Endothelial cell of umbilical vein (primary cell): Measurements from ENCODE around the gene SLC16A7. TPM values are rescaled to one million over a fixed set of nuclear protein-coding genes. Genes with fewer than 3 reads are reported as not detected.

Experiments used
- BruUV-seq: library from RNA; stranded (reverse); fragments of 400-500 nt; replicated peaks from 2 replicates; lab custom pipeline; 2021; lab: Mats Ljungman, UMichigan
- CTCF ChIA-PET: fragments of 300-600, 350-600 bp; sonication (Branson Sonifier 250); formaldehyde crosslinking; loops from one replicate; lab custom pipeline; 2021; ENCODE audit warnings: antibody characterized with exemption, inconsistent platforms; lab: Charles Lee
- POLR2A ChIA-PET: fragments of 300-600, 350-600 bp; sonication (Branson Sonifier 250); formaldehyde crosslinking; loops from one replicate; lab custom pipeline; 2021; ENCODE audit warnings: antibody characterized with exemption, inconsistent platforms; lab: Charles Lee
- DNase-seq: peaks from one replicate; pipeline ENCODE4 v3.0.0-alpha.2; 2011; ENCODE audit warnings: low read depth, low spot score
- FAIRE-seq: peaks from 2 replicates; lab custom pipeline; 2011; peaks lifted over from hg19 to GRCh38; lab: Jason Lieb, UNC
- H2AFZ ChIP-seq: 2 replicates; pipeline ENCODE4 v1.6.0; 2012; ENCODE audit warnings: low read depth, low read length, control low read depth, inconsistent platforms
- H3K27ac ChIP-seq: 2 replicates; pipeline ENCODE4 v1.5.1; 2011; ENCODE audit warnings: low read depth, mild to moderate bottlenecking, control low read depth, low read length, moderate library complexity; ENCODE audit not compliant: insufficient read depth
- H3K27me3 ChIP-seq, 2 experiments: 2 replicates each; pipeline versions ENCODE4 v1.6.0 to v1.6.1; 2011; ENCODE audit warnings: low read length in 2 of 2, mixed read lengths in 1 of 2; ENCODE audit not compliant: control insufficient read depth in 2 of 2, insufficient read depth in 2 of 2
- H3K36me3 ChIP-seq, 2 experiments: 2 replicates in 1 of 2; 3 replicates in 1 of 2; pipeline ENCODE4 v1.5.1; 2011; ENCODE audit warnings: low read length in 2 of 2, mild to moderate bottlenecking in 1 of 2, moderate library complexity in 1 of 2; ENCODE audit not compliant: control insufficient read depth in 2 of 2, insufficient read depth in 2 of 2; ENCODE audit errors: extremely low read depth in 1 of 2
- H3K4me1 ChIP-seq: 3 replicates; pipeline ENCODE4 v1.5.1; 2011; ENCODE audit warnings: mild to moderate bottlenecking, low read length; ENCODE audit not compliant: control insufficient read depth, insufficient read depth; ENCODE audit errors: extremely low read depth
- H3K4me2 ChIP-seq: 2 replicates; pipeline ENCODE4 v1.6.1; 2011; ENCODE audit warnings: low read length, control low read depth, mixed read lengths; ENCODE audit not compliant: insufficient read depth
- H3K4me3 ChIP-seq, 3 experiments: fragments of 200-600 bp in 1 of 3; sonication (generic), shearing (Covaris generic) in 1 of 3; replicated peaks in 1 of 3; 2 replicates each; pipeline ENCODE4 v1.5.1; 2011 to 2016; ENCODE audit warnings: control low read depth in 3 of 3, low read length in 3 of 3, mild to moderate bottlenecking in 2 of 3, inconsistent platforms in 1 of 3, low read depth in 1 of 3, moderate library complexity in 1 of 3; ENCODE audit not compliant: insufficient read depth in 1 of 3
- H3K79me2 ChIP-seq: 2 replicates; pipeline ENCODE4 v1.6.0; 2012; ENCODE audit warnings: low read length, inconsistent platforms; ENCODE audit not compliant: control insufficient read depth, insufficient read depth
- H3K9ac ChIP-seq: replicated peaks from 2 replicates; pipeline ENCODE3; 2011; ENCODE audit warnings: low read length, control low read depth; ENCODE audit not compliant: insufficient read depth; ENCODE audit errors: extremely low read depth
- H3K9me1 ChIP-seq: replicated peaks from 3 replicates; pipeline ENCODE4 v1.6.0; 2011; ENCODE audit warnings: mild to moderate bottlenecking, low read length; ENCODE audit not compliant: control insufficient read depth, insufficient read depth; ENCODE audit errors: extremely low read depth
- H3K9me3 ChIP-seq: replicated peaks from 2 replicates; pipeline ENCODE4 v1.5.1; 2012; ENCODE audit warnings: low read length, inconsistent platforms; ENCODE audit not compliant: control insufficient read depth, insufficient read depth
- H4K20me1 ChIP-seq: replicated peaks from 2 replicates; pipeline ENCODE3; 2011; ENCODE audit warnings: mild to moderate bottlenecking, low read length; ENCODE audit not compliant: control insufficient read depth, insufficient read depth; ENCODE audit errors: extremely low read depth
- EZH2 ChIP-seq: IDR thresholded peaks from 2 replicates; pipeline ENCODE4 v1.6.1; 2012; ENCODE audit warnings: borderline replicate concordance, low read depth, mild to moderate bottlenecking, moderate library complexity, low read length, inconsistent platforms; ENCODE audit not compliant: severe bottlenecking
- FOS ChIP-seq: IDR thresholded peaks from 2 replicates; pipeline ENCODE4 v1.6.1; 2011; ENCODE audit warnings: mild to moderate bottlenecking, low read length, moderate library complexity, borderline replicate concordance; ENCODE audit not compliant: insufficient read depth
- GATA2 ChIP-seq: IDR thresholded peaks from 2 replicates; pipeline ENCODE4 v1.7.0; 2011; ENCODE audit warnings: low read depth, mild to moderate bottlenecking, moderate library complexity, mixed read lengths, low read length; ENCODE audit not compliant: insufficient read length, insufficient read depth
- JUN ChIP-seq: IDR thresholded peaks from 2 replicates; pipeline ENCODE4 v1.6.1; 2011; ENCODE audit warnings: borderline replicate concordance, low read depth; ENCODE audit not compliant: insufficient read length, insufficient read depth
- MYC ChIP-seq: IDR thresholded peaks from one replicate; pipeline ENCODE4 v1.6.1; 2011; ENCODE audit warnings: mild to moderate bottlenecking, low read depth, low read length
- POLR2A ChIP-seq: IDR thresholded peaks from 2 replicates; pipeline ENCODE4 v1.6.1; 2012; ENCODE audit warnings: low read depth, mild to moderate bottlenecking, control low read depth, low read length
- POLR2AphosphoS5 ChIP-seq: IDR thresholded peaks from 2 replicates; pipeline ENCODE4 v1.6.1; 2012; ENCODE audit warnings: low read depth, mild to moderate bottlenecking, control low read depth, low read length, moderate library complexity; ENCODE audit not compliant: insufficient read depth
- dilution Hi-C: fragments of 300-500 bp; cut with MboI; formaldehyde crosslinking; loops from one replicate; pipeline ENCODE4 v1.15.0; 2019; ENCODE audit warnings: low sequenced_read_pairs; ENCODE audit not compliant: extremely low pct_ligation_motif_present
- intact Hi-C: fragments of 100-400 bp; cut with micrococcal nuclease; formaldehyde crosslinking; loops from one replicate; pipeline ENCODE4 v1.10.0; 2022
- polyA plus RNA-seq, 4 experiments: library from polyadenylated mRNA; depleted of rRNA in 3 of 4; stranded (reverse) in 3 of 4; unstranded in 1 of 4; fragments of >200 nt; gene quantifications; 2 replicates each; pipeline versions ENCODE4 v1.2.1 to v1.2.3, GENCODE V29; 2011 to 2012; ENCODE audit warnings: missing spikeins in 1 of 4
- total RNA-seq: library from RNA; stranded (reverse); gene quantifications from 2 replicates; pipeline ENCODE4 v1.2.3, GENCODE V29; 2021
- TF ChIP-seq, protein P1 (sequence below), 2 donors: IDR thresholded peaks; 1 replicate in 1 of 2; 2 replicates in 1 of 2; pipeline ENCODE4 v1.5.1; 2011; ENCODE audit warnings: low read length in 2 of 2, mild to moderate bottlenecking in 2 of 2, moderate library complexity in 2 of 2, control low read depth in 1 of 2, inconsistent platforms in 1 of 2, low read depth in 1 of 2; ENCODE audit not compliant: insufficient read depth in 1 of 2; ENCODE audit errors: extremely low read depth in 1 of 2
- TF ChIP-seq, protein P2 (sequence below): IDR thresholded peaks from 2 replicates; pipeline ENCODE4 v1.6.1; 2011; ENCODE audit not compliant: insufficient read depth, insufficient read length

Gene SLC16A7
- total and polyA plus RNA-seq, 2 donors (not counting 3 experiments of a cell fraction or from before 2014, with no cell fraction given) = 2.9 to 8.9 TPM

- Histone ChIP-seq H4K20me1 (no peaks in the 10 kb centered on the region), H2AFZ (no peak overlapping the region), H3K27me3 (no peaks in the 10 kb centered on the region), H3K9ac (no peak overlapping the region), H3K4me3 (no peak overlapping the region), H3K4me2 (no peak overlapping the region), H3K79me2 (no peaks in the 10 kb centered on the region), H3K4me1 (no peaks in the 10 kb centered on the region), H3K9me1 (no peaks in the 10 kb centered on the region), H3K9me3 (no peaks in the 10 kb centered on the region), H3K27ac (no peak overlapping the region), H3K36me3 (no peaks in the 10 kb centered on the region)
- TF ChIP-seq FOS (no peak), MYC (no peak), EZH2 (no peak), POLR2AphosphoS5 (no peak), JUN (no peak), GATA2 (no peak), POLR2A (no peak)
- TF ChIP-seq, protein P1, sequence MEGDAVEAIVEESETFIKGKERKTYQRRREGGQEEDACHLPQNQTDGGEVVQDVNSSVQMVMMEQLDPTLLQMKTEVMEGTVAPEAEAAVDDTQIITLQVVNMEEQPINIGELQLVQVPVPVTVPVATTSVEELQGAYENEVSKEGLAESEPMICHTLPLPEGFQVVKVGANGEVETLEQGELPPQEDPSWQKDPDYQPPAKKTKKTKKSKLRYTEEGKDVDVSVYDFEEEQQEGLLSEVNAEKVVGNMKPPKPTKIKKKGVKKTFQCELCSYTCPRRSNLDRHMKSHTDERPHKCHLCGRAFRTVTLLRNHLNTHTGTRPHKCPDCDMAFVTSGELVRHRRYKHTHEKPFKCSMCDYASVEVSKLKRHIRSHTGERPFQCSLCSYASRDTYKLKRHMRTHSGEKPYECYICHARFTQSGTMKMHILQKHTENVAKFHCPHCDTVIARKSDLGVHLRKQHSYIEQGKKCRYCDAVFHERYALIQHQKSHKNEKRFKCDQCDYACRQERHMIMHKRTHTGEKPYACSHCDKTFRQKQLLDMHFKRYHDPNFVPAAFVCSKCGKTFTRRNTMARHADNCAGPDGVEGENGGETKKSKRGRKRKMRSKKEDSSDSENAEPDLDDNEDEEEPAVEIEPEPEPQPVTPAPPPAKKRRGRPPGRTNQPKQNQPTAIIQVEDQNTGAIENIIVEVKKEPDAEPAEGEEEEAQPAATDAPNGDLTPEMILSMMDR (IDR thresholded peaks at IDR 0.05; ENCODE audit: extremely low read depth in 1 of 2, insufficient read depth in 1 of 2, low read depth in 1 of 2, low read length in 2 of 2) = no peak
- TF ChIP-seq, protein P2, sequence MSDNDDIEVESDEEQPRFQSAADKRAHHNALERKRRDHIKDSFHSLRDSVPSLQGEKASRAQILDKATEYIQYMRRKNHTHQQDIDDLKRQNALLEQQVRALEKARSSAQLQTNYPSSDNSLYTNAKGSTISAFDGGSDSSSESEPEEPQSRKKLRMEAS = no peak
- POLR2A ChIA-PET = no interaction called here
- CTCF ChIA-PET = no interaction called here
- dilution Hi-C loops (no loop called here), intact Hi-C loops (no loop called here)
- DNase-seq (no peak), FAIRE-seq (no peak)
- BruUV-seq = no TSS peak
Observed at GRCh38 chr12:59636945-59637691, 41.3 kb downstream of the SLC16A7 start.
